NB4 (cell line): ENCODE measurements around the gene RPL13.

Experiments
- DNase-seq: peaks from one replicate; pipeline ENCODE4 v3.0.0; 2010; ENCODE audit warnings: low read depth
- H3K4me3 ChIP-seq: one replicate; pipeline ENCODE4 v1.5.1; 2011; ENCODE audit warnings: mild to moderate bottlenecking, low read depth, low read length, moderate library complexity
- MYC ChIP-seq: IDR thresholded peaks from 2 replicates; pipeline ENCODE4 v1.6.1; 2011; ENCODE audit warnings: low read depth, low read length
- POLR2A ChIP-seq: IDR thresholded peaks from 2 replicates; pipeline ENCODE4 v1.6.1; 2011; ENCODE audit warnings: mild to moderate bottlenecking; ENCODE audit not compliant: insufficient read length; ENCODE audit errors: extremely low read depth
- TF ChIP-seq, protein P1 (sequence below): IDR thresholded peaks from one replicate; pipeline ENCODE4 v1.5.1; 2012; ENCODE audit warnings: low read depth, low read length
- TF ChIP-seq, protein P2 (sequence below): IDR thresholded peaks from 2 replicates; pipeline ENCODE4 v1.6.1; 2011; ENCODE audit warnings: low read depth, low read length

RPL13 gene

DNA sequence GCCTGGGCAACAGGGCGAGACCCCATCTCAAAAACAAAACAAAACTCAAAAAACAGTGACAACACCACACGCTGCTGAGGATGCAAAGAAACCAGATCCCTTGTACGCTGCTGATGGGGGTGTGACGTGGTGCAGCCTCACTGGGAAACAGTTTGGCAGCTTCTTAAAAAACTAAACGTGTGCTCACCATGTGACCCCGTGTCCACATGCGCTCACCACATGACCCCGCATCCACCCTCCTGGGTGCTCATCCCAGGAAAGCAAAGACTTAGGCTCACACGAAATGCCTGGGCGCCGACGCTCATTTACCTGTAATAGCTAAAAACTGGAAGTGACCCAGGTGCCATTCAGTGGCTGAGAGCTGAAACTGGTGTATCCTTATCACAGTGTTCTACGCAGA is 19.9 kb upstream of the RPL13 start:
- no peak for DNase-seq
- H3K4me3 ChIP-seq = no peak overlapping the region
- TF ChIP-seq MYC = no peak
- TF ChIP-seq, protein P1, sequence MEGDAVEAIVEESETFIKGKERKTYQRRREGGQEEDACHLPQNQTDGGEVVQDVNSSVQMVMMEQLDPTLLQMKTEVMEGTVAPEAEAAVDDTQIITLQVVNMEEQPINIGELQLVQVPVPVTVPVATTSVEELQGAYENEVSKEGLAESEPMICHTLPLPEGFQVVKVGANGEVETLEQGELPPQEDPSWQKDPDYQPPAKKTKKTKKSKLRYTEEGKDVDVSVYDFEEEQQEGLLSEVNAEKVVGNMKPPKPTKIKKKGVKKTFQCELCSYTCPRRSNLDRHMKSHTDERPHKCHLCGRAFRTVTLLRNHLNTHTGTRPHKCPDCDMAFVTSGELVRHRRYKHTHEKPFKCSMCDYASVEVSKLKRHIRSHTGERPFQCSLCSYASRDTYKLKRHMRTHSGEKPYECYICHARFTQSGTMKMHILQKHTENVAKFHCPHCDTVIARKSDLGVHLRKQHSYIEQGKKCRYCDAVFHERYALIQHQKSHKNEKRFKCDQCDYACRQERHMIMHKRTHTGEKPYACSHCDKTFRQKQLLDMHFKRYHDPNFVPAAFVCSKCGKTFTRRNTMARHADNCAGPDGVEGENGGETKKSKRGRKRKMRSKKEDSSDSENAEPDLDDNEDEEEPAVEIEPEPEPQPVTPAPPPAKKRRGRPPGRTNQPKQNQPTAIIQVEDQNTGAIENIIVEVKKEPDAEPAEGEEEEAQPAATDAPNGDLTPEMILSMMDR = no peak

DNA sequence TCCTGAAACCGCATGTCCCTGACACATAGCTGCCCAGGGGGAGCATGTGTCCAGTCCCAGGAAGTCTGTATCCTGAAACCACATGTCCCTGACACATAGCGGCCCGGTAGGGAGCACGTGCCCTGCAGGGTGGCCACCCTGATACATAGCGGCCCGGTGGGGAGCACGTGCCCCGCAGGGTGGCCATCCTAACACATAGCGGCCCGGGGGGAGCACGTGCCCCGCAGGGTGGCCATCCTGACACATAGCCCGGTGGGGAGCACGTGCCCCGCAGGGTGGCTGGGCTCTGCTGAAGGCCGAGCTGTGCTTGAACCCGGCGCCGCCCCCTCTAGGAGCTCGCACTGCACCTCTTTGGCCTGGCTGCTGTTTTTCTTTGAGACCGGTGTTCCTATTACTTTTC is 18.7 kb upstream of the RPL13 start:
- TF ChIP-seq, protein P2, sequence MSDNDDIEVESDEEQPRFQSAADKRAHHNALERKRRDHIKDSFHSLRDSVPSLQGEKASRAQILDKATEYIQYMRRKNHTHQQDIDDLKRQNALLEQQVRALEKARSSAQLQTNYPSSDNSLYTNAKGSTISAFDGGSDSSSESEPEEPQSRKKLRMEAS = no peak
- no peak for TF ChIP-seq MYC
- TF ChIP-seq, protein P1 = no peak
- no peak for TF ChIP-seq POLR2A
- H3K4me3 ChIP-seq = no peak overlapping the region

DNA sequence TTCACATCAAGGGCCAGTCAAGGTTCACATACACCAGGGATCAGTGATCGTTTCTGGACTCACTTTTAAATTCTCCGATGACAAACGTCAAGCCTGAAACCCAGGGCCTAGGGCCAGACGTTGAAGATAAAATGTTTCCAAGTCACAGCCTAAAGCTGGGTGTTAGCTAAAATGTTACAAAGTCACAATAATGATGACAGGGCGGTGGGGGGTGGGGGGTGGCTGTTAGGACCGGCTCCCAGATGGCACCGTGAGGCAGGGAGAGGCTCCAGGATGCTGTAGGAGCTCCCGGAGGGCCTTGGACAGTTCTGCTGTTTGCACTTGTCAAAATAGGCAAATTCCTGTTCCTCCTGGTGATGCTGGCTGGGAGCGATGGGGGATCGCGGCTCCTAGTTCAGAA is 16.4 kb upstream of the RPL13 start:
- no peak overlapping the region for H3K4me3 ChIP-seq
- TF ChIP-seq, protein P2 = no peak
- no peak for TF ChIP-seq POLR2A
- TF ChIP-seq, protein P1 = no peak
- no peak for TF ChIP-seq MYC

More for the DNA sequence above, 18.7 kb upstream of the RPL13 start:
- DNase-seq = no peak

DNA sequence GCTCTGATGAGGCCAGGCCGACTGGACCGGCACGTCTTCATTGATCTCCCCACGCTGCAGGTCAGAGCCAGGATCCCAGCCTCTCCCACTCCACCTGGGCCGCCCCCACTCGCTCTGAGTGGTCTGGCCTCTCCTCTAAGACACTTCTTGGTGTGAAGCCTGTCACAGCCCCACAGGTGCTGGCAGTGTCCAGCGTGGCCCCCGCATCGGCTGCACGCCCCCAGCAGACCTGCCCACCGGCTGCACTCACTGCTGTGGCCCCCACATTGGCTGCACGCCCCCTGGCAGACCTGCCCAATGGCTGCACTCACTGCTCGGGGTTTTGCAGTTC is 15.8 kb upstream of the RPL13 start:
- DNase-seq = no peak
- TF ChIP-seq, protein P2 = no peak
- TF ChIP-seq MYC = no peak
- no peak for TF ChIP-seq POLR2A
- TF ChIP-seq, protein P1 = no peak
- H3K4me3 ChIP-seq = no peak overlapping the region

More for the DNA sequence above, 16.4 kb upstream of the RPL13 start:
- no peak for DNase-seq

DNA sequence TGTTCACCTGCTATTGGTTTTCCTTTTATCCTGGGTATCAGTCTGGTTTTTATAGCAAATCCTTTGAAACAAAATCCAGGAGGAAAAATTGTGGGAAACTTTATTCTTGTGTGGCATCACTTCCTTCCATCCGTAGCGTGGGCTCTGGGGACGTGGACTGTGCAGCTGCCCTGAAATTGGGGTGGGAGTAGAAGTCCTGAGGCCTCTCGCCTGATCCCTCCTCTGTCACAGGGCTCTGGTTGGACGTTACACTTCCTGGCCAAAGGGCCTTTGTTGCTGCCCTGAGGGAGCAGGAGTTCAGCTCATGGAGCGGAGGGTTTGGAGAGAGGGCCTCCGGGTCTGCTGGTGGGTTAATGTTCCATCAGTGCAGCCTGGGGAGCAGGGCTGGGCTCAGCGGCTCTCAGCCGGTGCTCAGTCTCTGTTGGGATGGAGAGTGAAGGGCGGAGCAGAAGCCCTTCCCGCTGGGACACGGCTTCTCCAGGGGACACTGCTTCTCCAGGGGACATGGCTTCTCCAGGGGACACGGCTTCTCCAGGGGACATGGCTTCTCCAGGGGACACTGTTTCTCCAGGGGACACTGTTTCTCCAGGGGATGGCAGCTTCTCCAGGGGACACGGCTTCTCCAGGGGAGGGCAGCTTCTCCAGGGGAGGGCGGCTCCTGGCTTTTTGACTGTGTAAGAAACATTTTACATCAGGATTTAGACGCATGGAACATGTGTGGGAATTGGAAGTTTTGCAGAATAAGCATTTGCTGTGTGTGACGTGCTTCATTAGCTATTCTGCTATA is 15.2 kb upstream of the RPL13 start:
- TF ChIP-seq POLR2A (no peak), MYC (no peak)
- TF ChIP-seq, protein P2 = no peak
- TF ChIP-seq, protein P1 = no peak
- H3K4me3 ChIP-seq = no peak overlapping the region
- DNase-seq = no peak
